ENCODE measurements around the gene PXN.
A peak's percentile ranks its signal among the peaks of the same experiment; 100 is the strongest.

PXN gene

GRCh38 chr12:120234643-120235368 is 30.7 kb downstream of the PXN start:
- H3K9me3 ChIP-seq (ENCODE audit: control insufficient read depth in 5 of 5, low read length in 5 of 5): no peaks in the 10 kb centered on the region
- H3K36me3 ChIP-seq (ENCODE audit: control insufficient read depth in 5 of 5, insufficient read depth in 5 of 5, low read length in 5 of 5): no peaks in the 10 kb centered on the region
- H3K4me3 ChIP-seq (ENCODE audit: low read depth in 1 of 5, low read length in 5 of 5): peak overlapping the region in 4 of 5 donors; percentile 26 to 44 (median 27)
- peak overlapping the region; percentile 94 for H3K27ac ChIP-seq (ENCODE audit: low read depth, low read length)
- H3K9ac ChIP-seq (ENCODE audit: low read length in 5 of 5): peak overlapping the region in 3 of 5 donors; percentile 14 to 65 (median 55)
- no peaks in the 10 kb centered on the region for H3K27me3 ChIP-seq (ENCODE audit: control insufficient read depth in 5 of 5, insufficient read depth in 4 of 5, low read length in 5 of 5)
- peaks cover 54 to 96% (median 93%) of the 10 kb centered on the region in 5 donors for H3K4me1 ChIP-seq (ENCODE audit: control insufficient read depth in 5 of 5, insufficient read depth in 5 of 5, low read length in 5 of 5)

DNA sequence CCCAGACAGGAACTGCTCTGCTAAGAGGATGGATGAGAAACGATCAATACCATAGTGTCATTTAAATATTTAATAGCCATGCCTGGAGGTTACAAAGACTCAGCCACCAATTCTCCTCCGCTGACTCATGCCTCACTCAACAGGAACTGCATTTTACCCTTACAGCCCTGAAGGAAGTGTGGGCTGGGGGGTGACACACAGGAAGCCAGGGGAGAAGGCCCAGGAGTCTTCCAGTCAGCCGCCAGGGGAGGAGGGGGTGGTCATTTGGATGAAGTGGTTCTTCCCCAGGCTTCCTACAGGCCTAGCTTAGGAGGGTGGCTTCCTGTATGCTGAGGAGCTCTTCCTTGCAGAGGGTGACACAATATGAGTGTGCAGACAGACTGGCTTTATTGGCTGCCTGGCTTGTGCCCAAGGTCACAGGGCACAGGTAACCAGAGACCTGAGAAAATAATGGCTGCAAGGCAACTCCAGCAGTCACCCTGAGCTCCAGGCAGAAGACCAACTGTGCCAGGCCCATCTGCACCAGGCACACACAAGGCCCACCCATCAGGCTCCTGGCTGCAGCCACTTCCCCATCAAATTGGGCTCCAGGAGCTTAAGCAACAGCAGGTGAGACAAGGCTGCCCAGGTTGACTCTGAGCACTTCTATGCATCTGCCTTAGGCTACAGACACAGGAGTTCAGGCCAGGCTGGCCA is 34.1 kb downstream of the PXN start:
- H3K9me3 ChIP-seq (ENCODE audit: control insufficient read depth in 5 of 5, low read length in 5 of 5): no peaks in the 10 kb centered on the region
- H3K4me3 ChIP-seq (ENCODE audit: low read depth in 1 of 5, low read length in 5 of 5): peak overlapping the region in 2 of 5 donors; percentile 19 to 37
- peak overlapping the region in 4 of 5 donors; percentile 34 to 70 (median 50) for H3K9ac ChIP-seq (ENCODE audit: low read length in 5 of 5)
- H3K4me1 ChIP-seq (ENCODE audit: control insufficient read depth in 5 of 5, insufficient read depth in 5 of 5, low read length in 5 of 5): peaks cover 57 to 98% (median 88%) of the 10 kb centered on the region in 5 donors
- peaks cover 0 to 4% (median 3%) of the 10 kb centered on the region in 5 donors for H3K36me3 ChIP-seq (ENCODE audit: control insufficient read depth in 5 of 5, insufficient read depth in 5 of 5, low read length in 5 of 5)
- H3K27me3 ChIP-seq (ENCODE audit: control insufficient read depth in 5 of 5, insufficient read depth in 4 of 5, low read length in 5 of 5): no peaks in the 10 kb centered on the region
- H3K27ac ChIP-seq (ENCODE audit: low read depth, low read length): peak overlapping the region; percentile 94

- peak overlapping the region; percentile 94 for H3K27ac ChIP-seq (ENCODE audit: low read depth, low read length)
- no peaks in the 10 kb centered on the region for H3K9me3 ChIP-seq (ENCODE audit: control insufficient read depth in 5 of 5, low read length in 5 of 5)
- H3K4me1 ChIP-seq (ENCODE audit: control insufficient read depth in 5 of 5, insufficient read depth in 5 of 5, low read length in 5 of 5): peaks cover 59 to 98% (median 90%) of the 10 kb centered on the region in 5 donors
- peak overlapping the region in 4 of 5 donors; percentile 17 to 22 (median 18) for H3K4me3 ChIP-seq (ENCODE audit: low read depth in 1 of 5, low read length in 5 of 5)
- peak overlapping the region; percentile 25 to 70 (median 43) for H3K9ac ChIP-seq (ENCODE audit: low read length in 5 of 5)
- no peaks in the 10 kb centered on the region for H3K27me3 ChIP-seq (ENCODE audit: control insufficient read depth in 5 of 5, insufficient read depth in 4 of 5, low read length in 5 of 5)
- H3K36me3 ChIP-seq (ENCODE audit: control insufficient read depth in 5 of 5, insufficient read depth in 5 of 5, low read length in 5 of 5): peaks cover 0 to 9% (median 8%) of the 10 kb centered on the region in 5 donors
Observed at GRCh38 chr12:120230974-120231315, 34.6 kb downstream of the PXN start.

GRCh38 chr12:120230326-120230973 is 35.1 kb downstream of the PXN start:
- Histone ChIP-seq H3K4me3 (ENCODE audit: low read depth in 1 of 5, low read length in 5 of 5) (peak overlapping the region; percentile 17 to 39 (median 22)), H3K27me3 (ENCODE audit: control insufficient read depth in 5 of 5, insufficient read depth in 4 of 5, low read length in 5 of 5) (no peaks in the 10 kb centered on the region), H3K4me1 (ENCODE audit: control insufficient read depth in 5 of 5, insufficient read depth in 5 of 5, low read length in 5 of 5) (peaks cover 57 to 98% (median 90%) of the 10 kb centered on the region in 5 donors), H3K9ac (ENCODE audit: low read length in 5 of 5) (peak overlapping the region; percentile 37 to 70 (median 56)), H3K27ac (ENCODE audit: low read depth, low read length) (peak overlapping the region; percentile 94), H3K9me3 (ENCODE audit: control insufficient read depth in 5 of 5, low read length in 5 of 5) (no peaks in the 10 kb centered on the region), H3K36me3 (ENCODE audit: control insufficient read depth in 5 of 5, insufficient read depth in 5 of 5, low read length in 5 of 5) (peaks cover 0 to 11% (median 10%) of the 10 kb centered on the region in 5 donors)

- peak overlapping the region; percentile 17 to 39 (median 19) for H3K4me3 ChIP-seq (ENCODE audit: low read depth in 1 of 5, low read length in 5 of 5)
- H3K4me1 ChIP-seq (ENCODE audit: control insufficient read depth in 5 of 5, insufficient read depth in 5 of 5, low read length in 5 of 5): peaks cover 51 to 98% (median 90%) of the 10 kb centered on the region in 5 donors
- peak overlapping the region; percentile 16 to 69 (median 39) for H3K9ac ChIP-seq (ENCODE audit: low read length in 5 of 5)
- peak overlapping the region; percentile 94 for H3K27ac ChIP-seq (ENCODE audit: low read depth, low read length)
- no peaks in the 10 kb centered on the region for H3K27me3 ChIP-seq (ENCODE audit: control insufficient read depth in 5 of 5, insufficient read depth in 4 of 5, low read length in 5 of 5)
- no peaks in the 10 kb centered on the region for H3K9me3 ChIP-seq (ENCODE audit: control insufficient read depth in 5 of 5, low read length in 5 of 5)
- H3K36me3 ChIP-seq (ENCODE audit: control insufficient read depth in 5 of 5, insufficient read depth in 5 of 5, low read length in 5 of 5): peaks cover 0 to 11% (median 10%) of the 10 kb centered on the region in 5 donors
Observed at GRCh38 chr12:120229487-120230325, 35.8 kb downstream of the PXN start.

- peak overlapping the region in 2 of 5 donors; percentile 39 to 67 for H3K9ac ChIP-seq (ENCODE audit: low read length in 5 of 5)
- no peaks in the 10 kb centered on the region for H3K27me3 ChIP-seq (ENCODE audit: control insufficient read depth in 5 of 5, insufficient read depth in 4 of 5, low read length in 5 of 5)
- no peaks in the 10 kb centered on the region for H3K9me3 ChIP-seq (ENCODE audit: control insufficient read depth in 5 of 5, low read length in 5 of 5)
- peaks cover 0 to 11% (median 11%) of the 10 kb centered on the region in 5 donors for H3K36me3 ChIP-seq (ENCODE audit: control insufficient read depth in 5 of 5, insufficient read depth in 5 of 5, low read length in 5 of 5)
- H3K27ac ChIP-seq (ENCODE audit: low read depth, low read length): peak overlapping the region; percentile 94
- H3K4me1 ChIP-seq (ENCODE audit: control insufficient read depth in 5 of 5, insufficient read depth in 5 of 5, low read length in 5 of 5): peaks cover 47 to 97% (median 90%) of the 10 kb centered on the region in 5 donors
- peak overlapping the region; percentile 11 to 56 (median 36) for H3K4me3 ChIP-seq (ENCODE audit: low read depth in 1 of 5, low read length in 5 of 5)
Observed at GRCh38 chr12:120229071-120229486, 36.5 kb downstream of the PXN start.

DNA sequence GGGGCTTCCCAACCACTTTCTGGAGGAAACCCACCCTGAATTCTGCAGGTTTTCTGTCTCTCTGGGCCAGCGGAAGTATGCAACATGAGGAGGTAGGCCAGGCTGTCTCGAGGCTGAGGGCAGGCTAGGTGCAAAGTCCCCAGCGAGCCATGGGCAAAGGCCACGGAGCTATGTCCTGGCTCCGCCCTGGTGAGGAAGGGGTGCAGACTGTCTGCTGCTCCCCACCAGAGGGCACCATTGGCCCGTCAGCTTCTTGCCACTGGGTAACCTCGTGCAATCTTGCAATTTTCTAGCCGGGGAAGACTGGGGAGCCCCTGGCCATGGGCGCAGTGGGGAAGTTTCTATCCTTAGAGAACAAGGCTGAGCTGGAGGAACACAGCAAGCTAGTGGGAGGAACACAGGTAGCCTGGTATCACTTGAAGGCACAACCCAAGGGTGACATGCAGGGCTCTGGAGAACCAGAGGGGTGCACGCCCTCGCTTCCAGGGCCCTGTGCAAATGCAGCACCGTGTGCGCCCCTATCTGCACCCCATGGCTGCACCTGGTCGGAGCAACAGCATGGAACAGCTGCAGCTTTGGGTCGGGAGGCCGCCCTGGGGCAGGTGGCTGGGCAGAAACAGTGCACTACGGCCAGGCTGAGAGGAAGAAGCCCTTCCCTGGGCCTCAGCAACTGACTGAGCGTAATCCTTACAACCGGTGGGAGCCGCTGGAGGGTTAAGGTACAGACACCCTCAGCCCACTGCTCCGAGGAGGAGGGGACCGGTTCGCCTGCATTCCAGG is 37.0 kb downstream of the PXN start:
- Histone ChIP-seq H3K4me1 (ENCODE audit: control insufficient read depth in 5 of 5, insufficient read depth in 5 of 5, low read length in 5 of 5) (peaks cover 44 to 91% (median 84%) of the 10 kb centered on the region in 5 donors), H3K36me3 (ENCODE audit: control insufficient read depth in 5 of 5, insufficient read depth in 5 of 5, low read length in 5 of 5) (peaks cover 0 to 17% (median 16%) of the 10 kb centered on the region in 5 donors), H3K9ac (ENCODE audit: low read length in 5 of 5) (peak overlapping the region in 3 of 5 donors; percentile 23 to 67 (median 26)), H3K27me3 (ENCODE audit: control insufficient read depth in 5 of 5, insufficient read depth in 4 of 5, low read length in 5 of 5) (no peaks in the 10 kb centered on the region), H3K9me3 (ENCODE audit: control insufficient read depth in 5 of 5, low read length in 5 of 5) (no peaks in the 10 kb centered on the region), H3K4me3 (ENCODE audit: low read depth in 1 of 5, low read length in 5 of 5) (peak overlapping the region; percentile 11 to 56 (median 36)), H3K27ac (ENCODE audit: low read depth, low read length) (peak overlapping the region; percentile 30)

GRCh38 chr12:120228041-120228290 is 37.6 kb downstream of the PXN start:
- H3K4me3 ChIP-seq (ENCODE audit: low read depth in 1 of 5, low read length in 5 of 5): peak overlapping the region in 3 of 5 donors; percentile 4 to 56 (median 38)
- peak overlapping the region in 2 of 5 donors; percentile 26 to 46 for H3K9ac ChIP-seq (ENCODE audit: low read length in 5 of 5)
- peaks cover 43 to 86% (median 79%) of the 10 kb centered on the region in 5 donors for H3K4me1 ChIP-seq (ENCODE audit: control insufficient read depth in 5 of 5, insufficient read depth in 5 of 5, low read length in 5 of 5)
- H3K9me3 ChIP-seq (ENCODE audit: control insufficient read depth in 5 of 5, low read length in 5 of 5): no peaks in the 10 kb centered on the region
- no peaks in the 10 kb centered on the region for H3K27me3 ChIP-seq (ENCODE audit: control insufficient read depth in 5 of 5, insufficient read depth in 4 of 5, low read length in 5 of 5)
- H3K27ac ChIP-seq (ENCODE audit: low read depth, low read length): peak overlapping the region; percentile 30
- peaks cover 0 to 21% (median 20%) of the 10 kb centered on the region in 5 donors for H3K36me3 ChIP-seq (ENCODE audit: control insufficient read depth in 5 of 5, insufficient read depth in 5 of 5, low read length in 5 of 5)

All from subcutaneous abdominal adipose tissue (tissue), 5 donors.